H1 (cell line): ENCODE results near the gene FNDC5. TPM values are rescaled to one million over a fixed set of nuclear protein-coding genes. Genes with fewer than 3 reads are reported as not detected.

Source experiments
- ASH2L ChIP-seq: fragments of 200-600, 300-600 bp; sonication (generic); IDR thresholded peaks from one replicate; pipeline ENCODE4 v1.7.1; 2017; ENCODE audit warnings: low read length
- PHF8 ChIP-seq: fragments of 200-600 bp; sonication (generic); conservative IDR thresholded peaks from 2 replicates; pipeline ENCODE4 v1.7.1; 2012; ENCODE audit warnings: low read depth, mild to moderate bottlenecking, inconsistent platforms, low read length, moderate library complexity
- POLR2A ChIP-seq, 2 experiments: IDR thresholded peaks; 1 replicate in 1 of 2; 2 replicates in 1 of 2; pipeline ENCODE4 v1.6.1; 2011; ENCODE audit warnings: low read depth in 2 of 2, low read length in 2 of 2, mild to moderate bottlenecking in 2 of 2; ENCODE audit errors: control extremely low read depth in 1 of 2
- RFX5 ChIP-seq: IDR thresholded peaks from 2 replicates; pipeline ENCODE4 v1.6.1; 2011; ENCODE audit warnings: low read depth, low read length, improper control_type of control experiment, borderline replicate concordance
- SP1 ChIP-seq: IDR thresholded peaks from 2 replicates; pipeline ENCODE4 v1.6.1; 2011; ENCODE audit warnings: low read depth, low read length
- TAF1 ChIP-seq: IDR thresholded peaks from 2 replicates; pipeline ENCODE4 v1.6.1; 2011; ENCODE audit warnings: mild to moderate bottlenecking, low read depth, low read length
- YY1 ChIP-seq: IDR thresholded peaks from 2 replicates; pipeline ENCODE4 v1.6.1; 2011; ENCODE audit warnings: low read depth, mild to moderate bottlenecking, low read length
- polyA plus RNA-seq, 7 experiments: library from polyadenylated mRNA; depleted of rRNA in 3 of 7; stranded (reverse) in 5 of 7; unstranded in 2 of 7; fragments of >200 nt in 5 of 7; fragments of 200-250 nt in 2 of 7; gene quantifications; 1 replicate in 5 of 7; 2 replicates in 1 of 7; 4 replicates in 1 of 7; pipeline versions ENCODE4 v1.2.1 to v1.2.3, GENCODE V29; 2011 to 2013; ENCODE audit warnings: missing spikeins in 2 of 7, mixed read lengths in 2 of 7
- total RNA-seq: library from RNA; stranded (reverse); fragmentation: NEBNext Ultra II Directional; extraction: Animal tissue kit (Norgen Biotek cat#: 25700); gene quantifications from 2 replicates; pipeline ENCODE4 v1.2.1, GENCODE V29; 2021
- TF ChIP-seq, protein P1 (sequence below): IDR thresholded peaks from 2 replicates; pipeline ENCODE4 v1.6.1; 2011; ENCODE audit warnings: low read length, improper control_type of control experiment
- TF ChIP-seq, protein P2 (sequence below): IDR thresholded peaks from 2 replicates; pipeline ENCODE4 v1.6.1; 2011; ENCODE audit warnings: low read depth, mild to moderate bottlenecking, low read length; ENCODE audit not compliant: insufficient read depth

FNDC5 gene
- total and polyA plus RNA-seq, 2 of the 8 experiments (the other 6 are each of a cell fraction or from before 2014, with no cell fraction given) = 1.8 to 2.0 TPM

DNA sequence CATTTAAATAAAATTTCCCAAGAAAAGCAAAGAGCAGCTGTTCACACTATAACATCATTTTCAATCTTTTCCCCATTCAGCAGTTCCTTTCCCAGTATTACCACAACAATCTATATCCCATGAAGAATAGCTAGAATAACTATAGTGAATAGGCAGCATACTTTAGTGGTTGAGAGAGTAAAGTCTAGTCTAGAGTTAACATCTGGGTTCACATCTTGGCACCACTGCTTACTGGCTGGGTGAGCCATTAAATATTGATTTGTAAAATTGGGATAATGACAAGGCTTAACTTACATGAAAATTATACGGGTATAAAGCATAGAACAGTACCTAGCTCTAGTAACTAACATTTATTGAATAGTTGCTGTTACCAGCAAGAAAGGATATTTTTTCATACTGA lies 38.8 kb downstream of the FNDC5 start (continued):
- TF ChIP-seq ASH2L = no peak
- TF ChIP-seq RFX5 = no peak
- TF ChIP-seq PHF8 = no peak
- no peak for TF ChIP-seq YY1
- TF ChIP-seq POLR2A (IDR thresholded peaks at IDR 0.05; ENCODE audit: control extremely low read depth in 1 of 2, low read depth in 2 of 2, low read length in 2 of 2) = no peak
- TF ChIP-seq, protein P1, sequence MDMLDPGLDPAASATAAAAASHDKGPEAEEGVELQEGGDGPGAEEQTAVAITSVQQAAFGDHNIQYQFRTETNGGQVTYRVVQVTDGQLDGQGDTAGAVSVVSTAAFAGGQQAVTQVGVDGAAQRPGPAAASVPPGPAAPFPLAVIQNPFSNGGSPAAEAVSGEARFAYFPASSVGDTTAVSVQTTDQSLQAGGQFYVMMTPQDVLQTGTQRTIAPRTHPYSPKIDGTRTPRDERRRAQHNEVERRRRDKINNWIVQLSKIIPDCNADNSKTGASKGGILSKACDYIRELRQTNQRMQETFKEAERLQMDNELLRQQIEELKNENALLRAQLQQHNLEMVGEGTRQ = no peak
- TF ChIP-seq TAF1 = no peak
- no peak for TF ChIP-seq SP1
- TF ChIP-seq, protein P2, sequence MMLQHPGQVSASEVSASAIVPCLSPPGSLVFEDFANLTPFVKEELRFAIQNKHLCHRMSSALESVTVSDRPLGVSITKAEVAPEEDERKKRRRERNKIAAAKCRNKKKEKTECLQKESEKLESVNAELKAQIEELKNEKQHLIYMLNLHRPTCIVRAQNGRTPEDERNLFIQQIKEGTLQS = no peak
